Right lobe of liver (tissue), 4 donors: ENCODE measurements around the gene SPHK1.

Experiments used
- CTCF ChIP-seq, 4 donors: fragments of 200-600 bp in 3 of 4; fragments of 450-650 bp in 1 of 4; IDR thresholded peaks; one replicate each; pipeline versions ENCODE4 v1.5.1 to v1.8.0; 2016 to 2022; ENCODE audit warnings: antibody characterized with exemption in 4 of 4, mild to moderate bottlenecking in 2 of 4
- POLR2A ChIP-seq: fragments of 450-650 bp; IDR thresholded peaks from one replicate; pipeline ENCODE4 v1.6.1; 2017; ENCODE audit warnings: antibody characterized with exemption, mild to moderate bottlenecking
- donor health status: DM: no; HTN: no; CAD: no.
- donor health status: DM: no; HTN: no; CAD: no.
- donor health status: DM: no; HTN: yes; CAD: no.

- no peak for TF ChIP-seq CTCF (IDR thresholded peaks at IDR 0.05)
- TF ChIP-seq POLR2A = no peak
Measured at GRCh38 chr17:76337413-76337777, 47.0 kb upstream of the SPHK1 start.
